Measurements from ENCODE around the gene DDX49.

GRCh38 chr19:18875726-18876125, 43.8 kb upstream of the DDX49 start:
- TF ChIP-seq EZH2 (IDR thresholded peaks at IDR 0.05; ENCODE audit: insufficient read depth, poor library complexity, severe bottlenecking) (no peak), EZH2phosphoT487 (IDR thresholded peaks at IDR 0.05; ENCODE audit: insufficient read depth, low read depth) (no peak)

Measured in GM23248 (cell line).